A549 (cell line): ENCODE results near the gene SPAG9.

ENCODE experiments used
- FOSL2 ChIP-seq, 2 experiments: fragments of 450-650 bp in 1 of 2; fragments of >200 bp in 1 of 2; sonication (Bioruptor Twin) in 1 of 2; formaldehyde crosslinking; IDR thresholded peaks; 2 replicates each; pipeline versions ENCODE4 v1.5.0 to v1.6.1; 2016 to 2020; ENCODE audit warnings: mild to moderate bottlenecking in 1 of 2, moderate library complexity in 1 of 2
- PHF8 ChIP-seq: fragments of 200-600 bp; sonication (generic); IDR thresholded peaks from 2 replicates; pipeline ENCODE4 v1.6.1; 2016; ENCODE audit warnings: low read depth, mild to moderate bottlenecking, antibody characterized with exemption, moderate library complexity, borderline replicate concordance
- POLR2A ChIP-seq: IDR thresholded peaks from 2 replicates; pipeline ENCODE4 v1.6.1; 2012; ENCODE audit warnings: mild to moderate bottlenecking, low read length
- TF ChIP-seq, protein P1 (sequence below): fragments of >200 bp; sonication (Bioruptor Twin); formaldehyde crosslinking; IDR thresholded peaks from 3 replicates; pipeline ENCODE4 v1.5.1; 2016
- TF ChIP-seq, protein P2 (sequence below): fragments of 450-650 bp; IDR thresholded peaks from 2 replicates; pipeline ENCODE4 v1.6.1; 2014; ENCODE audit warnings: antibody characterized with exemption

DNA sequence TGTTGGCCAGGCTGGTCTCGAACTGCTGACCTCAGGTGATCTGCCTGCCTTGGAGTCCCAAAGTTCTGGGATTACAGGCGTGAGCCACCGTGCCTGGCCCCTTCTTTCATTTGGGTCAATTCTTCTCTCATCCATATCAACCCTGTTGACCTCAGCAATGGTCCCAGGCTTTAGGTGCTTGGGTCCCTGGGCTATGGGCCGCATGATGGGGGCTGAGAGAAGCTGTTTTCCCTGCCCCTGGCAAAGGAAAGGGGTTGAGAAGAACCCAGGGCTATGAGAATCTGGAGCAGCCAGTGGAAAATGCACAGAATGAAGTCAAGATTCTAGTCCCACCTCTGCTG is 164.3 kb downstream of the SPAG9 start:
- TF ChIP-seq, protein P1, sequence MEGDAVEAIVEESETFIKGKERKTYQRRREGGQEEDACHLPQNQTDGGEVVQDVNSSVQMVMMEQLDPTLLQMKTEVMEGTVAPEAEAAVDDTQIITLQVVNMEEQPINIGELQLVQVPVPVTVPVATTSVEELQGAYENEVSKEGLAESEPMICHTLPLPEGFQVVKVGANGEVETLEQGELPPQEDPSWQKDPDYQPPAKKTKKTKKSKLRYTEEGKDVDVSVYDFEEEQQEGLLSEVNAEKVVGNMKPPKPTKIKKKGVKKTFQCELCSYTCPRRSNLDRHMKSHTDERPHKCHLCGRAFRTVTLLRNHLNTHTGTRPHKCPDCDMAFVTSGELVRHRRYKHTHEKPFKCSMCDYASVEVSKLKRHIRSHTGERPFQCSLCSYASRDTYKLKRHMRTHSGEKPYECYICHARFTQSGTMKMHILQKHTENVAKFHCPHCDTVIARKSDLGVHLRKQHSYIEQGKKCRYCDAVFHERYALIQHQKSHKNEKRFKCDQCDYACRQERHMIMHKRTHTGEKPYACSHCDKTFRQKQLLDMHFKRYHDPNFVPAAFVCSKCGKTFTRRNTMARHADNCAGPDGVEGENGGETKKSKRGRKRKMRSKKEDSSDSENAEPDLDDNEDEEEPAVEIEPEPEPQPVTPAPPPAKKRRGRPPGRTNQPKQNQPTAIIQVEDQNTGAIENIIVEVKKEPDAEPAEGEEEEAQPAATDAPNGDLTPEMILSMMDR: no peak
- TF ChIP-seq PHF8 (no peak), FOSL2 (IDR thresholded peaks at IDR 0.05) (no peak), FOSL2 (CRISPR knock-in tag; IDR thresholded peaks at IDR 0.05) (no peak), POLR2A (no peak)
- TF ChIP-seq, protein P2, sequence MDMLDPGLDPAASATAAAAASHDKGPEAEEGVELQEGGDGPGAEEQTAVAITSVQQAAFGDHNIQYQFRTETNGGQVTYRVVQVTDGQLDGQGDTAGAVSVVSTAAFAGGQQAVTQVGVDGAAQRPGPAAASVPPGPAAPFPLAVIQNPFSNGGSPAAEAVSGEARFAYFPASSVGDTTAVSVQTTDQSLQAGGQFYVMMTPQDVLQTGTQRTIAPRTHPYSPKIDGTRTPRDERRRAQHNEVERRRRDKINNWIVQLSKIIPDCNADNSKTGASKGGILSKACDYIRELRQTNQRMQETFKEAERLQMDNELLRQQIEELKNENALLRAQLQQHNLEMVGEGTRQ: no peak
